CD8-positive, alpha-beta memory T cell (primary cell): Measurements from ENCODE around the gene TERF2IP. TPM values are rescaled to one million over a fixed set of nuclear protein-coding genes. Genes with fewer than 3 reads are reported as not detected.

Experiments
- CTCF ChIA-PET: fragments of 350-600 bp; sonication (Branson Sonifier 250); formaldehyde crosslinking; loops from one replicate; lab custom pipeline; 2021; ENCODE audit warnings: antibody characterized with exemption; lab: Charles Lee
- POLR2A ChIA-PET: fragments of 350-600 bp; sonication (Branson Sonifier 250); formaldehyde crosslinking; loops from one replicate; lab custom pipeline; 2021; ENCODE audit warnings: antibody characterized with exemption; lab: Charles Lee
- DNase-seq, 5 donors: peaks; one replicate each; pipeline versions ENCODE4 v3.0.0 to v3.0.0-alpha.2; 2020 to 2022; ENCODE audit warnings: mixed read lengths in 1 of 5
- H3K27ac ChIP-seq: one replicate; pipeline ENCODE4 v1.7.0; 2013; ENCODE audit warnings: low read depth, mild to moderate bottlenecking, low read length, moderate library complexity
- H3K27me3 ChIP-seq: 2 replicates; pipeline ENCODE4 v1.7.0; 2013; ENCODE audit warnings: low read length, mild to moderate bottlenecking; ENCODE audit not compliant: insufficient read depth, poor library complexity, severe bottlenecking
- H3K36me3 ChIP-seq: 2 replicates; pipeline ENCODE4 v1.7.0; 2013; ENCODE audit warnings: mild to moderate bottlenecking, low read length, moderate library complexity; ENCODE audit not compliant: insufficient read depth
- H3K4me1 ChIP-seq: 2 replicates; pipeline ENCODE4 v1.7.0; 2013; ENCODE audit warnings: mild to moderate bottlenecking, low read length, moderate library complexity; ENCODE audit not compliant: insufficient read depth
- H3K4me3 ChIP-seq: 2 replicates; pipeline ENCODE4 v1.7.0; 2013; ENCODE audit warnings: mild to moderate bottlenecking, low read length
- H3K9me3 ChIP-seq: 2 replicates; pipeline ENCODE4 v1.7.0; 2013; ENCODE audit warnings: mild to moderate bottlenecking, low read length
- H3K27ac Mint-ChIP-seq, 8 donors: one replicate each; pipeline ENCODE4 v1.8.0; 2020 to 2021; ENCODE audit warnings: mixed read lengths in 8 of 8, mild to moderate bottlenecking in 6 of 8, inconsistent platforms in 3 of 8, moderate library complexity in 3 of 8
- H3K27me3 Mint-ChIP-seq, 2 donors: one replicate each; pipeline ENCODE4 v1.8.0; 2020 to 2021; ENCODE audit warnings: mixed read lengths in 2 of 2, mild to moderate bottlenecking in 1 of 2, moderate library complexity in 1 of 2
- H3K36me3 Mint-ChIP-seq, 3 donors: one replicate each; pipeline ENCODE4 v1.8.0; 2020 to 2021; ENCODE audit warnings: mixed read lengths in 3 of 3, inconsistent platforms in 1 of 3, mild to moderate bottlenecking in 1 of 3
- H3K4me1 Mint-ChIP-seq, 3 donors: one replicate each; pipeline ENCODE4 v1.8.0; 2020 to 2021; ENCODE audit warnings: mixed read lengths in 3 of 3, inconsistent platforms in 1 of 3, mild to moderate bottlenecking in 1 of 3
- H3K4me3 Mint-ChIP-seq, 7 donors: one replicate each; pipeline ENCODE4 v1.8.0; 2020 to 2021; ENCODE audit warnings: mixed read lengths in 7 of 7, mild to moderate bottlenecking in 6 of 7, moderate library complexity in 4 of 7, inconsistent platforms in 2 of 7
- H3K9me3 Mint-ChIP-seq, 5 donors: one replicate each; pipeline ENCODE4 v1.8.0; 2020 to 2022; ENCODE audit warnings: mixed read lengths in 5 of 5, mild to moderate bottlenecking in 3 of 5, moderate library complexity in 2 of 5, inconsistent platforms in 1 of 5
- polyA plus RNA-seq: library from polyadenylated mRNA; unstranded; fragments of 300-500 nt; fragmentation: Illumina TruSeq; gene quantifications from one replicate; pipeline ENCODE4 v1.2.3, GENCODE V29; 2021
- total RNA-seq, 2 experiments: library from RNA; stranded (reverse); gene quantifications; one replicate each; pipeline ENCODE4 v1.2.3, GENCODE V29; 2021

TERF2IP gene
- total and polyA plus RNA-seq, 3 experiments from 2014 or later: 90.6 to 209 (median 91.0) TPM

DNA sequence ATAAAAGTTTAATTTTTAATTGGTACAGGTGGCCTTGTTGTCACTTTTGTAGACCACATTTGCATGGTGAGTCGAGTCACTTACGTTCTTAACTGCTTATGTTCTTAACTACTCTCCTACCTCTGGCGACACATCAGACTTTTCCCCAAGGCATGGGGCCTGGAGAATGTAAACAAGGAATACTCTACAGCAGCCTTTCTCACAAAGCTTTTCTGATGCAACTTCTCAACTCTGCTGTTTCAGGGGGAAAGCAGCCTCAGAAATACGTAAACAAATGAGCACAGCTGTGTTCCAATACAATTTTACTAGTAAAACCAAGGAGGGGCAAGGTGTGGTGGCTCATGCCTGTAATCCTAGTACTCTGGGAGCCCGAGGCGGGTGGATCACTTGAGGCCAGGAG is 7.0 kb upstream of the TERF2IP start:
- Histone ChIP-seq H3K4me3 (no peak overlapping the region), H3K4me1 (peaks cover 21% of the 10 kb centered on the region), H3K9me3 (no peaks in the 10 kb centered on the region), H3K36me3 (peaks cover 64% of the 10 kb centered on the region), H3K27me3 (no peaks in the 10 kb centered on the region), H3K27ac (no peak overlapping the region)
- CTCF ChIA-PET: no interaction called here
- Mint-ChIP-seq H3K36me3 (peaks cover 8 to 85% (median 28%) of the 10 kb centered on the region in 3 donors), H3K4me3 (no peak overlapping the region), H3K27me3 (no peaks in the 10 kb centered on the region), H3K27ac (peak overlapping the region in 3 of 8 donors; percentile 17 to 40 (median 24)), H3K9me3 (no peaks in the 10 kb centered on the region), H3K4me1 (peaks cover 50 to 63% (median 55%) of the 10 kb centered on the region in 3 donors)
- DNase-seq: no peak
- POLR2A ChIA-PET: no interaction called here

DNA sequence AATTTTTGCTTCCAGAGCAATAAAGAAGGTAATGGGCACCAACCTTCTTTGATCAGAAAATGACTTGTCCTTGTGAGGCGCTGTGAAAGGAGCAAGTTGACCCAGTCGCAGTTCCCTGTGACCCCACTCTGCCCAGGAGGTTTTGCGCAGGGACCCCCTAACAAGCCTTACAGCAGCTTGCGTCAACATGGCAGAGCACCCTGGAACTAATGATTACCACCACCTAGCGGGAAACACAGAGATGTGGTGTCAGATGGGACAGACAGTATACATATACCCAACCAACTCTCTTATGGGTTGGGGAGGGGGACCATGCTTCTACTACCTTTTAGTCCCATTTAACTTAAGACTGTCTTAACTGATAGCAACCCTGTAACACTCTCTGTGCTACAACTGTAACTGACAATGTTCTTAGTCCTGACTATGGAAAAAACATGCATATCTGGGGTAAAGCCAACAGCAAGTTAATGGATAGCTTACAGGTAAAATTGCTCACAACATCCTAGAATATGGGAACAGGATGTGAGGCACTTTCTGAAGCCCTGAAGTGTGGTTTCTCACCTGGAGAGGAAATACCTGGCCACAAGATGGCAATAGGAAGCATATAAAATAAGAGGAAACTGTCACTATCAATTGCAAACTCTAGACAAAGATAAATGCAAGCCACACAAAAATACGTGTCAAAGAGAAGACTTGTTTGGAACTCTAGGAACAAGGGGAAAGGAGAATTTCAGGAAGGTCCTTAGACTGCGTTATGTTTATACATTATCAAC is 3.1 kb upstream of the TERF2IP start:
- peaks cover 36% of the 10 kb centered on the region for H3K36me3 ChIP-seq

DNA sequence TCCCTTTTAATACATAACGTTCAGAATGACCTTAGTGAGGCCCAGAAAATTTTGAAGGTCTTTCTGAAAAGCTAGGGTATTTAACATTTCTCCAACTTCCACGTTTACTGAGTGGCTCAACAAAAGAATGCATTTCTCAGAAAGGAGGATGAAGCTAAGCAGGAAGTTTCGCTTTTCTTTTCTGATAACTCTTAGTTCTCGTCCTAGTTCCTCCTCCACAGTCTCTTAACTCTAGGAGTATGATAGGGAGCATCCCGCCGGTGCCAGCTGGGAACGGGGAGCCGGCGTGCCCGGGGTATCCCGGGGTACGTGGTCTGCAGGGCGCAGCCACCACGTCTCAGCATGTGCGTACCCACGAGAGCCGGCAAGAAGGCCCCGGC is 471 bp upstream of the TERF2IP start:
- Histone ChIP-seq H3K4me1 (peaks cover 50% of the 10 kb centered on the region), H3K27me3 (no peaks in the 10 kb centered on the region), H3K36me3 (peaks cover 14% of the 10 kb centered on the region), H3K27ac (peak overlapping the region; percentile 97), H3K9me3 (no peaks in the 10 kb centered on the region), H3K4me3 (peak overlapping the region; percentile 81)
- Mint-ChIP-seq H3K4me1 (peaks cover 61 to 73% (median 69%) of the 10 kb centered on the region in 3 donors), H3K27me3 (peaks cover 0 to 2% of the 10 kb centered on the region in 2 donors), H3K9me3 (no peaks in the 10 kb centered on the region), H3K4me3 (peak overlapping the region; percentile 95 to 100 (median 99)), H3K27ac (peak overlapping the region; percentile 97 to 100 (median 98)), H3K36me3 (peaks cover 4 to 64% (median 15%) of the 10 kb centered on the region in 3 donors)
- CTCF ChIA-PET: interaction anchor here (1.0 to 5.5 kb wide), 12 partner anchors 15 to 213 kb away, joined by 3 to 46 read pairs (median 10); partner anchors contain the start of genes ADAT1, CFDP1, GABARAPL2 and TMEM170A
- POLR2A ChIA-PET: interaction anchor here (0.7 to 5.0 kb wide), 14 partner anchors 19 to 980 kb away, joined by 3 to 148 read pairs (median 10); partner anchors contain the start of genes ADAT1, CFDP1, GABARAPL2 and TMEM170A
- no peak for DNase-seq

More for the DNA sequence above, 3.1 kb upstream of the TERF2IP start:
- peaks cover 0 to 2% of the 10 kb centered on the region in 2 donors for H3K27me3 Mint-ChIP-seq
- H3K4me3 Mint-ChIP-seq: peak overlapping the region; percentile 46 to 87 (median 82)
- Histone ChIP-seq H3K4me3 (no peak overlapping the region), H3K9me3 (no peaks in the 10 kb centered on the region), H3K4me1 (peaks cover 33% of the 10 kb centered on the region), H3K27ac (no peak overlapping the region), H3K27me3 (no peaks in the 10 kb centered on the region)
- CTCF ChIA-PET: interaction anchor here (0.9 to 1.0 kb wide), 2 partner anchors 89 to 120 kb away, joined by 3 read pairs; partner anchors contain the start of gene TMEM231
- peak in 2 of 5 donors; percentile 27 to 37 for DNase-seq
- peak overlapping the region; percentile 20 to 94 (median 89) for H3K27ac Mint-ChIP-seq
- H3K9me3 Mint-ChIP-seq: no peaks in the 10 kb centered on the region
- POLR2A ChIA-PET: no interaction called here
- H3K36me3 Mint-ChIP-seq: peaks cover 4 to 74% (median 19%) of the 10 kb centered on the region in 3 donors
- peaks cover 56 to 68% (median 60%) of the 10 kb centered on the region in 3 donors for H3K4me1 Mint-ChIP-seq

DNA sequence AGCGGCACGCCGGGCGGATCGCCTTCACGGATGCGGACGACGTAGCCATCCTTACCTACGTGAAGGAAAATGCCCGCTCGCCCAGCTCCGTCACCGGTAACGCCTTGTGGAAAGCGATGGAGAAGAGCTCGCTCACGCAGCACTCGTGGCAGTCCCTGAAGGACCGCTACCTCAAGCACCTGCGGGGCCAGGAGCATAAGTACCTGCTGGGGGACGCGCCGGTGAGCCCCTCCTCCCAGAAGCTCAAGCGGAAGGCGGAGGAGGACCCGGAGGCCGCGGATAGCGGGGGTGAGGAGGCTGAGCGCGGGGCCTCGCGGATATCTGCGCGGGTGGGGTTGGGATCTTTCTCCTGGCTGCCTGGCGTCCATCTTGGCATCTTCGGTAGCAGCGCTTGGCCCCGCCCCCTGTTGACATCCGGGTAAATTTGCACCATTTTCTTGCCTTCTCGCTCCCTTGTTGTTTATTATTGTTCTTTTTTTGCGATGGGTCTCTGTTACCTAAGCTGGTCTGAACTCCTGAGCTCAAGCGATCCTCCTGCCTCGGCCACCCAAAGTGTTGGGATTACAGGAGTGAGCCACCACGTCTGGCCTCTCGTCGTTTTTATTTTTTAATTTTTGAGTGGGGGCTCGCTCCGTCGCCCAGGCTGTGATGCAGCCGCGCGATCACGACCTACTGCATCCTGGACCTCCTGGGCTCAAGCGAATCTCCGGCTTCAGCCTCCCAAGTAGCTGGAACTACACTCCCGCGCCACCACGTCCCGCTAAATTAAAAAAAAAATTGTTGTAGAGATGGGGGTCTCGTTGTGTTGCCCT is 898 bp downstream of the TERF2IP start:
- Mint-ChIP-seq H3K27ac (peak overlapping the region; percentile 95 to 100 (median 98)), H3K27me3 (peaks cover 0 to 2% of the 10 kb centered on the region in 2 donors), H3K9me3 (no peaks in the 10 kb centered on the region), H3K4me1 (peaks cover 65 to 75% (median 73%) of the 10 kb centered on the region in 3 donors), H3K36me3 (peaks cover 4 to 60% (median 11%) of the 10 kb centered on the region in 3 donors), H3K4me3 (peak overlapping the region; percentile 95 to 100 (median 99))
- DNase-seq: peak; percentile 79 to 90 (median 82)
- Histone ChIP-seq H3K27me3 (no peaks in the 10 kb centered on the region), H3K4me3 (peak overlapping the region; percentile 81), H3K36me3 (peaks cover 17% of the 10 kb centered on the region), H3K9me3 (no peaks in the 10 kb centered on the region), H3K27ac (peak overlapping the region; percentile 97), H3K4me1 (peaks cover 61% of the 10 kb centered on the region)
- ChIA-PET CTCF (interaction anchor here (0.9 to 5.5 kb wide), 18 partner anchors 13 to 215 kb away, joined by 3 to 46 read pairs (median 6); partner anchors contain the start of genes ADAT1, CFDP1, GABARAPL2 and TMEM170A), POLR2A (interaction anchor here (0.9 to 5.0 kb wide), 14 partner anchors 21 to 1542 kb away, joined by 3 to 148 read pairs (median 10); partner anchors contain the start of genes ADAT1, CFDP1, GABARAPL2 and TMEM170A)

DNA sequence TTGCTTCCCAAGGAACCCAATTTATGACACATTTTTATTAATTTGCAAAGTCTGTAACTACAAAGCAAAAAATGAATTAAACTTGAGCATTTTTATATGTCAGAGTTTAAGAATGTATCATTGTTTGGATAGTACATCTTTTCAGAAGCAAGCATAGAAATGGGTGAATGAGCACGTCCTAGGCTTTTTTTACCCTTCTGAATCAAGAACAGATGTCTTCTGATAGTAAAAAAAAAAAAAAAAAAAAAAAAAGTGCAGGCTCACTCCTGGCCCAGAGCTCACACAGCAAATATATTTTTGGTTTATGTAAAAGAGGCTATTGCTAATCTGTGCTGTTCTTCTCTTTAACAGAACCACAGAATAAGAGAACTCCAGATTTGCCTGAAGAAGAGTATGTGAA is 6.3 kb downstream of the TERF2IP start:
- H3K27ac Mint-ChIP-seq: peak overlapping the region; percentile 74 to 97 (median 83)
- no peak overlapping the region for H3K4me3 ChIP-seq
- no peak for DNase-seq
- peaks cover 38% of the 10 kb centered on the region for H3K4me1 ChIP-seq
- peaks cover 39% of the 10 kb centered on the region for H3K36me3 ChIP-seq
- ChIA-PET CTCF (no interaction called here), POLR2A (no interaction called here)
- no peaks in the 10 kb centered on the region for H3K27me3 ChIP-seq
- H3K27me3 Mint-ChIP-seq: no peaks in the 10 kb centered on the region
- peak overlapping the region in 5 of 7 donors; percentile 43 to 99 (median 65) for H3K4me3 Mint-ChIP-seq
- no peaks in the 10 kb centered on the region for H3K9me3 Mint-ChIP-seq
- H3K9me3 ChIP-seq: no peaks in the 10 kb centered on the region
- no peak overlapping the region for H3K27ac ChIP-seq
- peaks cover 56 to 84% (median 81%) of the 10 kb centered on the region in 3 donors for H3K4me1 Mint-ChIP-seq
- H3K36me3 Mint-ChIP-seq: peaks cover 0 to 72% (median 28%) of the 10 kb centered on the region in 3 donors

DNA sequence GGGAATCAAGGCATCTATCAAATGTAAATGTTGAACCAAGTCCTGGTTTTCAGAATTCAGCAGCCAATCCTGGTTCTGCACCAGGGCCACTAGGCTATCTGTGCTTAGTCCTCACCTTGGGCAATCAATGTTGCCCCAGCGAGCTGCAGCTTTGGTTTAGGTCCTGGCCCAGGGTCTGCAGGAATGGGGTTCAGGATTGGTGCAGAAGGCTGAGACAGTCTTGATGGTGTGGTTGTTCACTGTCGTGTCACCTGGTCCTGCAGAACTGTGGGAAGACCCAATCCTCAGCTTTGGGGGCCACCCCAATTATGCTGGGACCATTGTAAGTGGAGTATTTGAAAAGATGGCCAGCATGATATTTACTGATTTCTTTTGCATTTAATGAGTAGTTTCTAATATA is 10.6 kb downstream of the TERF2IP start:
- CTCF ChIA-PET: no interaction called here
- H3K36me3 ChIP-seq: peaks cover 39% of the 10 kb centered on the region

DNA sequence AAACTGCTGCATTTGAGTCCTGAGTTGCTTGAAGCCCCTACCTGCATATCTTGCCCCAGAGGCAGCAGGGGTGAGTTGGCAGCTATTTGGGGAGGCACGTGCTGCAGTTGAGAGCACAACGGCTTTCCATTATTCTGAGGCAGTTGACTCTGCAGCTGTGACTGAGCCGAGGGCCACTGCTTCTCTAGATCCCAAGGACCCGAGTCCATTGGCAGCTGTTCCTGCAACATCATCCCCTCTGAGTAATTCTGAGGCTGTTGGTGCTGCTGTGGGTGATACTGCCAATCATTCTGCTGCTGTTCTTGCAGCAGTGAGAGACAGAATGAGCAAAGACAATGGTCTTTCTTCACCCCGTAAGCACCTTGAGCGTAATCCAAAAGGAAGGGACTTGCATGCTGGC is 12.7 kb downstream of the TERF2IP start:
- Histone ChIP-seq H3K9me3 (no peaks in the 10 kb centered on the region), H3K4me3 (no peak overlapping the region), H3K4me1 (no peaks in the 10 kb centered on the region), H3K36me3 (peaks cover 28% of the 10 kb centered on the region), H3K27ac (no peak overlapping the region), H3K27me3 (no peaks in the 10 kb centered on the region)
- Mint-ChIP-seq H3K4me3 (no peak overlapping the region), H3K27ac (peak overlapping the region in 2 of 8 donors; percentile 32 to 47), H3K27me3 (no peaks in the 10 kb centered on the region), H3K4me1 (peaks cover 14 to 42% (median 41%) of the 10 kb centered on the region in 3 donors), H3K9me3 (no peaks in the 10 kb centered on the region), H3K36me3 (peaks cover 0 to 58% (median 14%) of the 10 kb centered on the region in 3 donors)
- DNase-seq: no peak
- CTCF ChIA-PET: interaction anchor here (1.1 kb wide), 1 partner anchor 16 kb away, joined by 3 read pairs; the partner anchor contains the start of gene CPHXL2
- POLR2A ChIA-PET: no interaction called here

More for the DNA sequence above, 10.6 kb downstream of the TERF2IP start:
- POLR2A ChIA-PET: no interaction called here
- Histone ChIP-seq H3K27ac (no peak overlapping the region), H3K4me3 (no peak overlapping the region), H3K9me3 (no peaks in the 10 kb centered on the region), H3K27me3 (no peaks in the 10 kb centered on the region), H3K4me1 (peaks cover 13% of the 10 kb centered on the region)
- peak overlapping the region in 2 of 8 donors; percentile 50 to 59 for H3K27ac Mint-ChIP-seq
- H3K4me1 Mint-ChIP-seq: peaks cover 27 to 58% (median 58%) of the 10 kb centered on the region in 3 donors
- DNase-seq: no peak
- H3K36me3 Mint-ChIP-seq: peaks cover 0 to 72% (median 21%) of the 10 kb centered on the region in 3 donors
- no peaks in the 10 kb centered on the region for H3K27me3 Mint-ChIP-seq
- H3K4me3 Mint-ChIP-seq: no peak overlapping the region
- no peaks in the 10 kb centered on the region for H3K9me3 Mint-ChIP-seq
